Anterior cingulate cortex (tissue), 58 donors: ENCODE measurements around the gene GIGYF2.
"Not testable (repeated sequence)": the region's sequence is repeated elsewhere in the genome, so short reads cannot be mapped to it uniquely, and the experiment has no call there.

Experiments used
- DNase-seq, 58 donors: peaks; one replicate each; lab custom pipeline; 2025; lab: John Stamatoyannopoulos, UW

The GIGYF2 gene

DNA sequence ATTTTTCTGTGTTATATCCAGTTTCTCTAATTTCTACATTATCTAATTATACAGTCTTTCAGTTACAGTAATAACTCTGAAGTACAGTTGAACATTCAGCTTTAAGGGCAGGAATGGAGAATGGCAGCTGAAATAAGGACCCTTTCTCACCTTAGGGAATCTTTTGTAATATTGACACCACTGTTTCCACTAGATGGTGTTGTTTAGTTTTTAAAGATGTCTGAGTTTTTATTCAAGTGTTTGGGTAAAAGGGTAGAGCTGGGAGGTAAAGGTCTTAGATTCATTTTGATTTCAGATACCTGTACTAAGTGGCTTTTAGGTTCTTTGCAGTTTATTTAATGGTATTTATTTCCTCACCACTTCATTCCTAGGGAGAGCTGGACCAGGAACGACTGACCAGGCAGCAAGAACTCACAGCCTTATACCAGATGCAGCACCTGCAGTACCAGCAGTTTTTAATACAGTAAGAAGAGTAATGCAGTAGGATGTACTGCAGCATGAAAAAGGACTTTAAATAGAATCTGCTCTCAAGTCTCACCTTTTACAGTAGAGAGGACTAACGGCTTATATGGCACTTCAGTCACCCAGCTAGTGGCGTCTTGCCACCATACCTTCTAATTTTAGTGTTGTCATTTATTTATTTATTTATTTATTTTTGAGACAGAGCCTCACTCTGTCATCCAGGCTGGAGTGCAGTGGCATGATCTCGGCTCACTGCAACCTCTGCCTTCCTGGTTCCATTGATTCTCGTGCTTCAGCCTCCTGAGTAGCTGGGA is 112.4 kb downstream of the GIGYF2 start:
- no peak for DNase-seq

DNA sequence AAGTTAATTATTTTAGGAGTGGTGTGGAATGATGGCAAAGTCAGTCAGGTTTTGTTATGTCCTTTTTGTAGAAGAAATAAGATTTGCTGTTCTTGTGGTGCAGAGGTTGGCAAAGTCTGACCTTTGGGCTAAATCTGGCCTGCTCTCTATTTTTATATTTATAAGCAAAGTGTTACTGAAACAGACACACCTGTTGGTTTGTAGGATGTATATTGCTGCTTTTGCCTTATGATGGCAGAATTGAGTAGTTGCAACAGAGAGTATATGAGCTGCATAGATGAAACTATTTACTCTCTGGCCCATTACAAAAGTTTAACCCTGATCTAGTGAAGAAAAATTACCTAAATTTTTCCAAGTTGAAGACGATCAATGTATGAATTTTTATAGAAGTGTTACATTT is 113.3 kb downstream of the GIGYF2 start:
- no peak for DNase-seq

DNA sequence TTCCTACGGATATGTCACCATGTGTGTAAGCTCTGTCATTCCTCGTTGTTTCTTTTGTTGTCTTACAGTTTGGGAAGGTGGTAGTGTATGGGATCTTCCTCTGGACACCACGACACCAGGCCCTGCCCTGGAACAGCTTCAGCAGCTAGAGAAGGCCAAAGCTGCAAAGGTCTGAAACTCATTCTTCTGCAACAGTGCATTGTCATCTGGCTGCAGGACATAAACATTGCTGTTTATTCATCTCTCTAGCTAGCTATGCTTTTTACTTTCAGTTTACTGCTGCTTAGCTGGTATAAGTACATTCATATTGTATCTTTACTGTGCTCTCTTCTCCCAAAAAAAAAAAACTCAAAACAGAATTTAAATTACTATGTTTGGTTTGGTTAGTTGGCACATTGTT is 118.4 kb downstream of the GIGYF2 start:
- DNase-seq: no peak

DNA sequence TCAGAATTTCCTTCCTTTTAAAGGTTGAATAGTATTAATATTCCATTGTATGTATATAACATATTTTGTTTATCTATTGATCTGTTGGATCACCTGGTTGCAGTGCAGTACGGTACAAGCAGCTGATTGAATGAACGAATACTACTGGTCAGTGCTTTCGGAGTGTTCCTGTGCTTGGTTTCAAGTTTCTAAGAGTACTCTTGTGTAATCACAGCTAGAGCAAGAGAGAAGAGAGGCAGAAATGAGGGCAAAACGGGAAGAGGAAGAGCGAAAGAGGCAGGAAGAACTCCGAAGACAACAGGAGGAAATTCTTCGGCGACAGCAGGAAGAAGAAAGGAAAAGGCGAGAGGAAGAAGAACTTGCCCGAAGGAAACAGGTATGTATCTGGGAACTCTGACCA is 119.5 kb downstream of the GIGYF2 start:
- DNase-seq: no peak

DNA sequence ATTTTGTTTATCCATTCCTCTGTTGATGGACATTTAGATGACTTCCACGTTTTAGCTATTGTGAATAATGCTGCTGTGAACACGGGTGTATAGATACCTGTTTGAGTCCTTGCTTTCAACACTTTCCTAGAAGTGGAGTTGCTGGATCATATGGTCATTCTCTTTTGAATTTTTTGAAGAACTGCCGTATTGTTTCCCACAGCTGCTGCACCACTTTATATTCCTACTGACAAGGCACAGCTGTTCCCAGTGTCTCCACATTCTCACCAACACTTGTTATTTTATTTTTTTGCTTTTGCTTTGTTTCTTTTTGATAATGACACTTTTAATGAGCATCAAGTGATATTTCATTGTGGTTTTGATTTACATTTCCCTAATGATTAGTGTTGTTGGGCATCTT is 120.6 kb downstream of the GIGYF2 start:
- no peak for DNase-seq

DNA sequence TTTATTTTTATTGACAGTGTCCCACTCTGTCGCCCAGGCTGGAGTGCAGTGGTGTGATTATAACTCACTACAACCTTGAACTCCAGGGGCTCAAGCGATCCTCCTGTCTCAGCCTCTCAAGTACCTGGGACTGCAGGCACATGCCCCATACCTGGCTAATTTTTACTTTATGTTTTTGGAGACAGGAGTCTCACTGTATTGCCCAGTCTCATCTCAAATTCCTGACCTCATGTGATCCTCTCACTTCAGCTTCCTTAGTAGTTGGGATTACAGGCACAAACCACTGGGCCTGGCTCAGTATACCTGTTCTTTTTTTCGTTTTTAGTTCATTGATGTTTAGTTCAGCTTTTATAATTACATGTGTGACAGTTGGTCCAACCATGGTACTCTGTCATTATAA is 132.9 kb downstream of the GIGYF2 start:
- DNase-seq: no peak

DNA sequence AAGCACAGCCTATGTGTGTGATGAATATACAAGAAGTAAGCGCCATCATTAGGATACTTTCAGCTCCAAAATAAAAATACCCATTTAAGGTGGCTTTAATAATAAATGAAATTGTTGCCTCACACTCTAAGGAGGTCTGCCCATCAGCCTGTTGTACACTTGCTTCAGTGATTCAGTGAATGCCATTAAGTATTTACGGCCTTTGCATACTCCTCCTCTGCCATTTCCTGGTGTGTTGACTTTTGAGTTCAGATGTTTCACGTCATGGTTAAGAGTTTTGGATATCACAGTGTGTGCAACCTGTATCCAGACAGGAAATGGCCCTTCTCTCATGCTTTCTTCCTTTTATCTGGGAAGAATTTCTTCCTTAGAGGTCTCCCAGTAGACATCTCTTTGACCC is 134.4 kb downstream of the GIGYF2 start:
- DNase-seq: no peak

DNA sequence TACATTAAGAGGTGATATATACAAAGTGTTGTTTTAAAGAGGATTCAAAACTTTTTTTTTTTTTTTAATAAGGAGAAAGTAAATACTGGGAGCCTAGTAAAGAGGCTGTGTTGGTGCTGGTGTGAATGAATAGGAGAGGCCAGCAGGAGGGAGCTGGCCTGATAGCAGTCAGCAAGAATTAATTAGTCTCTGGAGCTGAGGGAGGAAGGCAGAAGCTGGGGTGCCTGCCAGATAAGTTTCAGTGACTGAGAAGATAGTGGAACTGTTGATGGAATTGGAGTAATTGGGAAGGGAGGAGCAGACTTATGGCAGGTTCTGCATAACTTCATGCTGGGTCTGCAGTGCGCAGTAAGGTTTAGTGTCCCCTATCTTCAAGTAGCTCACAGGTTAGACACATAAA is 136.7 kb downstream of the GIGYF2 start:
- peak in 1 of 58 donors; percentile 5 for DNase-seq

DNA sequence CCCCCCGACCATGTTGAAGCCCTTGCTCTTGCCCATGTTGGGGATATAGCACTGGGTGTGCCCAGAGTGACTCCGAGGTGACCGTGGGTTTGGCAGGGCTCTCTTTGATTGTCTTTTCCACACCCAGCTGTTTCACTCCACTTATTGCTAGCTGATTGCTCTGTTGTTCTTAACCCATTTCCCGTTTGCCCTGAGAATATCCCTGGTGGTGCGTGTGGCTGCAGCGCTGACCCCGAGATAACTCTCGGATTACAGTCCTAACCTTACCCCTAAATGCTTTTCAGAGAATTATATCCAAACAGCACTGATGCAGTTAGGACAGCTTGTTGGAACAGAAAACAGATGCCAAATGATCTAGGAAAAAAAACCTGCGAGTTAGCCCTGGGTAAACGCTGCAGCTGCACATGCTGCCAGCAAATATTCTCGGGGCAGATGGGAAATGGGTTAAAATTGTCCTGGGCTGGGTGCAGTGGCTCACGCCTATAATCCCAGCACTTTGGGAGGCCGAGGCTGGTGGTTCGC is 138.6 kb downstream of the GIGYF2 start:
- no peak for DNase-seq

DNA sequence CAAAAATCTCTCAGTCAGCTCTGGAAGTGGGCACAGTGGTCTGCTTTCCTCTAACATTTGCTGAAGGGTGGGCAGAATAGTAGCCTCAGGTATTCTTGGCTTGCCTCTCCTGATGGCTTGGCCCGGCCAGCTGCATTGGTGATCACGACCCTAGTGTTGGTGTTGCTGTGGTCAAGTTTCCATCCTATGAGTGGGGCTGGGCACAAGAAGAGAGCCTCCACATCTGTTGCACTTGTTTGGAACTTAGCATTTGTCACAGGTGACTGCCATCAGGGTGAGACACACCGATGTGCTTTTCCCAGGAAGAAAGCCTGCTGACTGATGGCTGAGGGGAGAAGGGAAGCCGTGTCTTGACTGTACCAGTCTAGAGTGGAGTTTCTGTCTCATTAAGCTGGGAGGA is 139.8 kb downstream of the GIGYF2 start:
- DNase-seq: no peak

DNA sequence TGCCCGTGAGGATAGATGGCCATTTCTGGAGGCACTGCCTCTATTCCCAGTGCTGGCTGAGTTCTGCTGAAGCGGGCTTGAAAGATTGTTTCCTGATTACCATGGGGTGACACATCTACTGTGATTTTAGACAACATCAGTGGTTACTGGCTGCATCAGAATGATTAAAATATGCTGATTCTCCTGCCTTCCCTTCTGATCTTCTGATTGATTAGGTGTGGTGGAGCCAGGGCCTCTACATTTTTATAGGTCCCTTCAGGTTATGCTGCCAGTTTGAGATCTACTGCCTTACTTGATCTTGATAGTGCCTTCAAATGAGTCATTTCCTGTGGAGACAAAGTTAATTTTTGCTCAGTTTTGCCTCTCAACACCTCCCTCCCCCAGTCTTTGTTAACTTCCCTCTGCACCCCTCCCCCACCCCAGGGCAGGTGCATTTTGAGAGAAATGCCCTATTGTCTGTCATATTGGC is 141.3 kb downstream of the GIGYF2 start:
- DNase-seq: no peak

DNA sequence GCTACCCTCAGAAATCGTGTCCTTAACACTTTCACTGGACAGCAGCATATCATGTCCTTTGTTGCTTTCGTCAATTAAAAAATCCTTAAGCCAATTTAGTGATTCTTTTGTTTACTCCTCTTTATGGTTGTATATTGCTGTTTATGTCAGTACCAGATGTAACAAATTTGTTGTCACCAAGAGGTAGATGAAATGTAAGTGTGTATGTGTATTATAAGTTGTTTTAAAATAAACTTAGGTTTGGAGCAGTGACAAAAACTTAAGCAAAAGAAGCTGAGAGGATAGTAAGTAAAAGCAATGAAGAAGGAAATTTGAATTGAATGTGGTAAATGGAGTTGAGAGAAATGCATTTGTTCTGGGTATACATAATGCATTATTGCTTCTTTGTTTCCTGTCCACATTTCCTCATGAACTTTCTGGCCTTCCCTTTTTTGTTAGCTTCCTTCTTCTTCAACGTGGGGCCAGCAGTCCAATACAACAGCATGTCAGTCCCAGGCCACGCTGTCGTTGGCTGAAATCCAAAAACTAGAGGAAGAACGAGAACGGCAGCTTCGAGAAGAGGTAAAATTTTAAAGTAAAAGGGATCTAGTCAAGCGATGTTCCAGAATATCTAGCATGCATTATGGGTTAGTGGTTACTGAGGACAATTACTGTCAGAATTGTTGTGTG is 142.4 kb downstream of the GIGYF2 start:
- peak in 13 of 58 donors; percentile 5 to 40 (median 22) for DNase-seq

DNA sequence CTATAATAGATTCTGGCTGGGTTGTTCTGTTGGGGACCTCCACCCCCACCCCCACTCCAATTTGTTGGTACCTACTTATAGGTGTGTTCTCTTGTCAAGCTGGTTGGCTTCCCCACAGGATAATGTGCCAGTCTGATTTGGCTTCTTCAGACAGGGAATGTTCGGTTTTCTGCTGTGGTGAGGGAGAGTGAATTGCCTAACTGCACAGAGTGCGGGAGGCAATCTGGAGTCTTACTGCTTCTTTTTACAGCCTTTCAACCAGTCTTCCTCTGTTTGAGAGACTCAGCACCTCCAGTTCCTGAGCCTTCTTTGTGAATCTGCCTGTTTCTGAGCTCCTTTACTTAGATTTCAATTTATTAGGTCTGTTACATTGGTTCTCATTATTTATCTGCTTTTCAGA is 145.6 kb downstream of the GIGYF2 start:
- peak in 8 of 58 donors; percentile 3 to 33 (median 16) for DNase-seq

DNA sequence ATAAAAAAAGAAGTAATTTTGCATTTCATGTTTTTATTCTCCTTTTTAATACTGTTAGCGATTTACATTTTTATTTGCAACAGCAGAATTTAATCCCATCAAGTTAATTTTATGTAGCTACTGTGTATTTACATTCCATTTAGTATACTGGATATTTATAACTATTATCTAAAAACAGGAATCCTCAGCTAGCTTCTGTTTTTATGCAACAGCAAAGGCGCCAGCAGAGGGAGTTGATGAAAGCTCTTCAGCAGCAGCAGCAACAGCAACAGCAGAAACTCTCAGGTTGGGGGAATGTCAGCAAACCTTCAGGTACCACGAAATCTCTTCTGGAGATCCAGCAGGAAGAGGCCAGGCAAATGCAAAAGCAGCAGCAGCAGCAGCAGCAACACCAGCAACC is 146.7 kb downstream of the GIGYF2 start:
- DNase-seq: peak in 19 of 58 donors; percentile 3 to 59 (median 30)

DNA sequence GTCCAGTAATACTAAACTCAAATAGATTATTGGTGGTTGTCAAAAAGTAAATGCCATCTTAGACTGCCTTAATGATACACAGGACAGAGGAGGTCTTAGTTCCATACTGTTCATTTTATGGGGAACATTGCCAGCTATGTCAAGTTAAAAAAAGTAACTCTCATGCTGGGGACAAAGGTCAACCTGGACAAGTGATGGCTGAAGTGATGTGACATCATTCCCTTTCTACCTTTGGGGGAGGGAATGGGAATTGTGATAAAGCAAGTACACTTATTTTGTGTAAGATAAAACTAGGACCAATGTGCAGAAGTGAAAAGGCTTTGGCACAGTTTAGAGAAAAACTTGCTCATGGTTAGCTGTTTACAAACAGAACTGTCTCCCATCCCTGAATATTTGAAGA is 148.9 kb downstream of the GIGYF2 start:
- no peak for DNase-seq

DNA sequence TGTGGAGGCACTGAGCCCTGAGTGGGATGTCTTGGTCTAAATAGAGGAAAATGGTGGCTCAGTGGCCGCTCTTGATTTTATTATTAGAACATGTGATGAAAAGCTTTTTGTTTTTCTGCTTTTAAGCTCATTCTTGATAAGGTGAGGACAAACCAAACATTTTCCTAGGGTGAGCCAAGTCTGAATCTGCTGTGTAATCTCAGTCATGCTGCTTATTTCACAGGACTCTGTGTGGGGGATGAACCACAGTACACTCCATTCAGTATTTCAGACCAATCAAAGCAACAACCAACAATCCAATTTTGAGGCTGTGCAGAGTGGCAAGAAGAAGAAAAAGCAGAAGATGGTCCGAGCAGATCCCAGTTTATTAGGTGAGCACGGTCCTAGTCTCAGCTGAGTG is 152.9 kb downstream of the GIGYF2 start:
- DNase-seq: no peak

DNA sequence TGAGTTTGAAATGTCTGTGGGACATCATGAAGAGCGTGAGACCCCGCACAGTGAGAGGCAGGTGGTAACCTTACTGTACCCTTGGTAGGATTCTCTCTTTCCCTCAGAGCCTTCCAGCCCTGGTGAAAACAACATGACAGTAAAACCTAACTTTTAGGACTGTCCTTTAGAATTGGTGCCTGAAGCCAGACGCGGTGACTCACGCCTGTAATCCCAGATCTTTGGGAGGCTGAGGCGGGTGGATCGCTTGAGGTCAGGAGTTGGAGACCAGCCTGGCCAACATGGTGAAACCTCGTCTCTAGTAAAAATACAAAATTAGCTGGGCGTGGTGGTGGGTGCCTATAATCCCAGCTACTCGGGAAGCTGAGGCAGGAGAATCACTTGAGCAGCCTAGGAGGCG is 154.9 kb downstream of the GIGYF2 start:
- not testable (repeated sequence) for DNase-seq

DNA sequence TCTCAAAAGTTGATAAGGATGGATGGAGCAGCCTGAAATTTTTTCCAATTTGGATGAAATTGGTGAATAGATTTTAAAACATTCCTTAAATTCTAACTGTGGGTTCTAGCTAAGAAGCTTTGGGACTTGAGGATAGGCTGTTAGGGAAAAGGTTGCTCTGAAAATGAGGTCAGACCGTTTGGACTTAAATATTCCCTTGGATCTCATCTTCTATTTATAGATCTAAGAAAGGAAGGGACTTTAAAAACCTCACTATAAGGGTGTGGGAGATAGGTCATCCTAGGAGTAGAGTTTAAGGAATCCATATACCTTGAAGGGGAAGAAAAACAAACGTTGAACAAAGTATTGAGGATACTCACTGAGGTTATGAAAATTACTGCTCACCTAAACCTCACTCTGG is 155.5 kb downstream of the GIGYF2 start:
- no peak for DNase-seq

DNA sequence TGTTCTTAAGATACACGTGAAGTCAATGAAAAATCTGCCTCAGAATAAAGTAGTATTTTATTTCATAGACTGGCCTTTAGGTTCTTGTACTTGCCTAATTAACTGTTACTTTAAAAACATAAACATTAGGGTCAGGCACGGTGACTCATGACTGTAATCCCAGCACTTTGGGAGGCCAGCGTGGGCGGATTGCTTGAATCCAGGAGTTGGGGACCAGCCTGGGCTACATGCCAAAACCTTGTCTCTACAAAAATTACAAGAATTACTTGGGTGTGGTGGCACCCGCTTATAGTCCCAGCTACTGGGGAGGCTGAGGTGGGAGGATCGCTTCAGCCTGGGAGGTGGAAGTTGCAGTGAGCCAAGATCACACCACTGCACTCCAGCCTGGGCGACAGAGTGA is 157.0 kb downstream of the GIGYF2 start:
- DNase-seq: peak in 1 of 58 donors; percentile 37

DNA sequence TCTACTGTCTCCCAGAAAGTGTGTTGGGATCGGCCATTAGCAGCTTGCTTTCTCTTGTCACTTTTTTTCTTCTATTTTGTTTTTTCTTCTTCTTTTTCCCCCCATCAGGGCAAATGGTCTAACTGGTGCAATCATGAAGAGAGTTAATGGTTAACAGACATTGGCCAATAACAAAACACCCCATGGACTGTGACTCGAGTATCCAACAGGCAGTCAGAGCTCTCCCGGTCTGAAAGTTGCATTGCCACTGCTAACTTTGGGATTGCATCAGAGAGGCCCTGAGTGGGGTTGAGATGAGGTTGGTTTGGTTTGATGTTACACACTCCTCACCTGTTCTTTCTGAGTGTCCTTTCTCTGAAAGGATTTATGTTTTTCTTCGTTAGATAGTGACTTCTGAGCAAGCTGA is 160.0 kb downstream of the GIGYF2 start:
- DNase-seq: no peak

DNA sequence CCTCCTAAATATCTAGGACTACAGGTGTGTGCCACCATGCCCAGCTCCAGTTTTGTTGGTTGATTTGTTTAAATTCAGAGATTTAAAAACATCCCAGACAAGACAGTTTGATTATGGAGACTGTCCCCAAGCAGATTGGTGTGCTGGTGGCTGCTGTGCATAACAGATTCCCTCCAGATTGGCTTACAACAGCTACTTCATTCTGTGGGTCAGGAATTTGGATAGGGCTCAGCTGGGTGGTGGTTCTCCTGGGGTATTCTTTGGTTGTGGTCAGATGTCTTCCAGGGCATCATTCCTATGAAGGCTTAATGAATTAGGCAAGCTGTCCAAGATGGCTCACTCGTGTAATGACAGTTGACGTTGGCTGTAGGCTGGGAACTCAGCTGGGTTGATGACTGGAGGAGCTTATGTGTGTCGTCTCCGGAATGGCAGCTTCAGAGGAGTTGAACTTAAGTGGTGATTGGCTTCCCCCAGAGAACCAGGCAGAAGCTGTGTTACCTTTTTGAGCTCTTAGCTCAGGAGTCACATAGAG is 162.3 kb downstream of the GIGYF2 start:
- DNase-seq: no peak
